ENCODE data around the gene HABP2. TPM values are rescaled to one million over a fixed set of nuclear protein-coding genes. Genes with fewer than 3 reads are reported as not detected.

Gene HABP2
- total and polyA plus RNA-seq, 2 of the 4 experiments (the other 2 are of a cell fraction): not detected

- no peak overlapping the region for H3K4ac ChIP-seq (ENCODE audit: low read depth, low read length)
- no peaks in the 10 kb centered on the region for H3K9me1 ChIP-seq (ENCODE audit: insufficient read depth, low read length)
- H3K27me3 ChIP-seq (ENCODE audit: control insufficient read depth, insufficient read depth, low read length): peaks cover 10% of the 10 kb centered on the region
- dilution Hi-C loops (cut with HindIII; ENCODE audit: low sequenced_read_pairs, unreplicated experiment) (no loop called here), in situ Hi-C loops (cut with MboI; ENCODE audit: low sequenced_read_pairs) (no loop called here), intact Hi-C loops (cut with micrococcal nuclease) (no loop called here)
- no peak overlapping the region for H3K4me3 ChIP-seq (ENCODE audit: insufficient read depth, low read depth, low read length)
- no peak overlapping the region for H3K9ac ChIP-seq (ENCODE audit: low read depth, low read length)
- H3K4me2 ChIP-seq (ENCODE audit: low read depth, low read length): no peak overlapping the region
- no CpG with 5 or more reads among the region's 4 CpGs for WGBS, 2 experiments (ENCODE audit: extremely low coverage in 2 of 2, insufficient read length in 1 of 2)
- H3K23ac ChIP-seq (ENCODE audit: low read depth, low read length): no peak overlapping the region
- DNase-seq (peak; percentile 14), ATAC-seq (ENCODE audit: low read depth) (no peak)
- no peaks in the 10 kb centered on the region for H3K4me1 ChIP-seq (ENCODE audit: control insufficient read depth, insufficient read depth, low read length)
- no peaks in the 10 kb centered on the region for H3K79me1 ChIP-seq (ENCODE audit: low read depth in 1 of 2, low read length in 2 of 2)
- no TSS peak for BruUV-seq (replicated peaks)
- no peak overlapping the region for H2BK120ac ChIP-seq (ENCODE audit: low read depth, low read length)
- H4K5ac ChIP-seq (ENCODE audit: low read depth, low read length): no peak overlapping the region
- no peak for TF ChIP-seq MXI1 (IDR thresholded peaks at IDR 0.05; ENCODE audit: borderline replicate concordance, low read depth, low read length)
- no peak for TF ChIP-seq RCOR1 (IDR thresholded peaks at IDR 0.05; ENCODE audit: insufficient replicate concordance, low read length)
- TF ChIP-seq FOS (IDR thresholded peaks at IDR 0.05; ENCODE audit: low read depth, low read length): no peak
- TF ChIP-seq POLR2A (IDR thresholded peaks at IDR 0.05; ENCODE audit: low read depth, low read length): no peak
- TF ChIP-seq CHD1 (IDR thresholded peaks at IDR 0.05; ENCODE audit: low read depth, low read length): no peak
- no peak for TF ChIP-seq NFE2L2 (IDR thresholded peaks at IDR 0.05; ENCODE audit: low read depth, low read length)
- no peak for TF ChIP-seq CEBPB (IDR thresholded peaks at IDR 0.05; ENCODE audit: low read depth, low read length)
- no peak for TF ChIP-seq RFX5 (IDR thresholded peaks at IDR 0.05; ENCODE audit: low read depth, low read length)
- H4K20me1 ChIP-seq (ENCODE audit: insufficient read depth, low read length): no peaks in the 10 kb centered on the region
- ChIA-PET POLR2A (ENCODE audit: unreplicated experiment) (no interaction called here), CTCF (no interaction called here)
- no peak overlapping the region for H2BK20ac ChIP-seq (ENCODE audit: low read depth, low read length)
- H4K91ac ChIP-seq (ENCODE audit: insufficient read depth, low read depth, low read length): no peak overlapping the region
- H3K36me3 ChIP-seq (ENCODE audit: control insufficient read depth, insufficient read depth, low read length): no peaks in the 10 kb centered on the region
- no peak overlapping the region for H3K56ac ChIP-seq (ENCODE audit: extremely low read depth, insufficient read depth, low read length)
- H2AFZ ChIP-seq (replicated peaks; ENCODE audit: low read length, poor library complexity): no peak overlapping the region
- no peak overlapping the region for H2AK5ac ChIP-seq (ENCODE audit: low read depth, low read length)
- H3K14ac ChIP-seq (replicated peaks; ENCODE audit: low read depth, low read length): no peak overlapping the region
- no peak overlapping the region for H2AK9ac ChIP-seq (replicated peaks; ENCODE audit: low read depth, low read length, poor library complexity)
- H4K8ac ChIP-seq (ENCODE audit: low read depth in 2 of 2, low read length in 2 of 2): no peak overlapping the region
- H3K9me3 ChIP-seq (ENCODE audit: control insufficient read depth, insufficient read depth, low read length): no peaks in the 10 kb centered on the region
- H2BK15ac ChIP-seq (ENCODE audit: low read depth, low read length): no peak overlapping the region
- no peak overlapping the region for H3K27ac ChIP-seq (ENCODE audit: insufficient read depth, low read length)
- no peak overlapping the region for H3K18ac ChIP-seq (ENCODE audit: low read depth, low read length)
- no peak overlapping the region for H2BK5ac ChIP-seq (ENCODE audit: low read depth, low read length, poor library complexity, severe bottlenecking)
Measured at GRCh38 chr10:113609704-113610108, 56.9 kb downstream of the HABP2 start.

Measured in IMR-90 (cell line).